Measurements from ENCODE around the gene GALNT14.

GALNT14 gene

DNA sequence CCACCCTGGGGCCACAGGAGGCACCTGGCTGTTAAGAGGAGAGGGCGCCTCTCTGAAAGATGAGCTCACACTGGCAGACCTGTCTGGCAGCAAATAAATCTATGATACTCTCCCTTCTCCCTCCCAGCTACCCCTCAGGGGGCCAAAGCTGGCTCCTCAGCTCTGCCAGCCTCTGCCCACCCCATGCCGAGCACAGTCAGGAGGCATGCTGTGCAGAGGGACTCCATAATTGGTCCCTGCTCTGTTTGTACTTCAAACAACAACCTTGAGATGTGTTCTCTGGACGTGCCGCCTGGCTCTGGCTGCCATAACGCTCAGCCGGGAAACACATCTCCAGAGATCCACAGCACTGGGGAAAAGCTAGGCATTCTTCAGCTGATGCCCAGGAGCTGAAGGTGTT is 126.7 kb downstream of the GALNT14 start:
- DNase-seq (ENCODE audit: low read depth): no peak

DNA sequence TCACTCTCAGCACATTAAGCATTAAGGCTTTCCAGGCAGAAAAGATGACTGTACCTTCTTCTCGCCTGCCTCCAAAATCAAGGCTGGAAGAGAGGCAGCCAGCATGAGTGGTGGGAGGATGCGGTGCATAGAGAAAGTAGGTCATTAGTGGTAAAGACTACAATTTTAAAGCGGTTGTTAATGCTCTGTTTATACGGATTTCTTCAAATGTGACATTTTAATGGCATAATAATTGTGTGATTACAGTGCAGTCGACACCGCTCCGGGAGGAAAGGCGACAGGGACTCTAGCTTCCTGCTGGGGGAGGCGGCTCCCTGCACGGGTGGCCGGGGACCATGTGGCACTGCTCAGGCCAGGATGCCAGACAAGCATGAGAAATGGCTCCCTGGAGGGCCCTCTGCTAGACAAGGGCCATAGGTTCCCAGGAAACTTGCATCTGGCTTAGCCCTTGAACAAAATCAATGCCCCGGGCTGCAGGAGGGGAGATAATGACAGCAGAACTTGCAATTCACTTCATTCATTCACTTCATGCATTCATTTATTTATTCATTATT is 129.6 kb downstream of the GALNT14 start:
- no peak for DNase-seq (ENCODE audit: low read depth)

DNA sequence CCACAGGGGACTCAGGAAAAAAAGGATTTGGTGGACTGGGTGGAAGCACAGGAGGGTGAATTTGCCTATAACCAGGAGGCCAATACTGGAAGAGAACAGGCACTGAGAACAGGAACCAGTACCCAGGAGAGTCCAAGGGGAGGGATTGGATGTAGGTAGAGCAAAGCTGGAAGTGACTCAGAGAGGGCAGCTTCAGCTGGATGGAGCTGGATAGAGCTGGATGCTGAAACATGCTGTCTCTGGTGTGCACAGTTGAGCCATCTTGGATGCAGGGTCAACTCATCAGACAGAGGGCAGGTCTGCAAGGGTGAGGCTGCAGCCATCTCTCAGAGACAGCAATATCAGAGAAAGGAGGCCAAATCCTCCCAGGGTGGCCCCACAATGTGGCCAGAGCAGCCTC is 134.0 kb downstream of the GALNT14 start:
- DNase-seq (ENCODE audit: low read depth): no peak

DNA sequence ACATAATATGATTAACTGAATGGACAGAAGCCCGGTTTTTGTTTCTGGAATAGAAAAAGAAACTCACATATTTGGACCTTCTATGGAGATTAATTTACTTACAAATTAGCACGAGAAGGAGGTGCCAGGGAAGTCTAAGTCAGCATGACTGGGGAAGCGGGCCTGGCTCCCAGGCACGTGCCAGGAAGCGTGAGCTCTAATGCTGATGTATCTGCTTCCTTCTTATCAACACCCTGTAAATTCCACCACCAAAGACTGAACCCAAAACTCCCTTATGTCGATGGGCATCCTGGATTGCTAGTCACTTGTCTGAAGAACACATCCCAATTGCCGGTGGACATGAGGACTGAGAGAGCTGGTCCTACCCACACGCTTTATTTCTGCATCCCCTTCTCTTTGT is 134.5 kb downstream of the GALNT14 start:
- no peak for DNase-seq (ENCODE audit: low read depth)

DNA sequence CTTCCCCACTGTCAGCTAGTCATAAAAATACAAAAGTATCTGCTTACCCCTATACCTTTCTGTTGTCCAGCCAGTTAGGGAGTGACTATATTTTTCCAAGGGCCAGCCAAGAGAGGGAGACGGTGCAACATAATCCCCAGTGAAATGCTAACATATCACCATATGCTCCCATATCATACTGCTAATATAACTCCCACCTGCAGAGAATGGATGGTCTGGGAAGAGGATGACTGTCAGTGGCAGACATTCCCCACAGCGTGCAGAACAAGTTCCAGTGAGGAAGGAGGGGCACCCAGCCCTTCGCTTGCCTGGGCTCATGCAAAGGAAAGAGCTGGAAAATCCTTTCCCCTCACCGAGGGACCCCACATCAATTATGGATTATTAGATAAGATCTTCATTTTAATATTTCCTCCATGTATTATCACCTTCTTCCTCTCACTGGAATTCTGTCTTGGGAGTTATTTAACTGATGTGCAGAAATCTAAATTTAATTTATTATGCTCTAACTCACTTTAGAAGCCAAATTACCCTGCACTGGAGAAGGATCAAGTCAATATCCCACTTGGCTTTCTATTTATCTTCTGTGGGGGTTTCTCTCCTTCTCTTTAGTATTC is 135.6 kb downstream of the GALNT14 start:
- DNase-seq (ENCODE audit: low read depth): no peak

DNA sequence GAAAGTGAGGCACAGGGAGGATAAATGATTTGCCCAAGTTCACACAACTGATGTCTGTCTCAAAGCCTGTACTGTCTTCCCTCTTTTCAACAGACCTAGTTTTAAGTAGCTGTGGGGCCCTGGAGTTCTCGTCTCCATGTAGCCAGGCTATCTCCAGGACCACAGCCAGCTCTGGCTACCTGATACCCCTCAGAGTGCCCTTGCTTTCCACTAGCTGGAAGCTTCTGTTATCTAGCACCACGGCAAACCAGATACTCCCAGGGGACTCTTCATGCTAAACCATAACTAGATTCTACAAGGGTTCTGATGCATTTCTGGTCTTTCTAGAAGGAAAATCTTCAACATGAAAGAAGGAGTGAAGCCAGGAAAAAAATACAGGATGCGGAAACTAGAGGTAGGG is 137.3 kb downstream of the GALNT14 start:
- DNase-seq (ENCODE audit: low read depth): no peak

DNA sequence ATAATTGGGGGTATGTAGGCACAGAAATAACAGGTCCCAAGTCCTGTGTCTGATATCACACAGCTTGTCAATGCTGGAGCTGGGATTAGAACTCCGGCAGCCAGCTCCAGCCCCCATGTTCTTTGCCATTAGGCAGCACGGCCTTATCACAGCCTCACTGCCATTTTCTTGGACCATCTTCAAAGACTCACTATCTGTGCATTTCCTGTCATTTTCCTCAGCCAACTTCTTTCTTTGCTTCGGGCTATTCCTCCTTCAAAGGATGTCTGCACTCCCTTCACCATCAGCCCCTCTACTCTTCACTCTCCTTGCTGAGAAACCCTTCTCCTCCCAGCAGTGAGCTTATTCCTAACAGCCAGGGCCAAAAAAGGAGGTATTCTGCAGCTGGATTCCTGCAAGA is 139.6 kb downstream of the GALNT14 start:
- no peak for DNase-seq (ENCODE audit: low read depth)

DNA sequence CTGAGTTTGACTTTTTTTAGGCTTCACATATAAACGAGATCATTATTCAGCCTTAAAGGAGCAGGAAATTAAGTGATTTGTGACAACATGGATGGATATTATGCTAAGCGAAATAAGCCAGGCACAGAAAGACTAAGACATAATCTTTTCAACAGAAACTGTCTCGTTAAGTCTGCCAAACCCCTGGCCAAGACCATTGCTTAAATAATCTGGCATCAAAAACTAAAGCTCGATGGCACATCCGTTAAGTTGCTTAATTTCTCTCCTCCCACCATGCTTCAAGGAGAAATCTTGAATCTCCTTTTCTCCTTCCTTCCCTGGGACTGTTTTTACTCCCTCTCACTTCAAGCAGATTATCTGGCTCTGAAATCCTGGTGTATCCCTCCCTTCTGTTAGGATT is 140.3 kb downstream of the GALNT14 start:
- DNase-seq (ENCODE audit: low read depth): no peak

DNA sequence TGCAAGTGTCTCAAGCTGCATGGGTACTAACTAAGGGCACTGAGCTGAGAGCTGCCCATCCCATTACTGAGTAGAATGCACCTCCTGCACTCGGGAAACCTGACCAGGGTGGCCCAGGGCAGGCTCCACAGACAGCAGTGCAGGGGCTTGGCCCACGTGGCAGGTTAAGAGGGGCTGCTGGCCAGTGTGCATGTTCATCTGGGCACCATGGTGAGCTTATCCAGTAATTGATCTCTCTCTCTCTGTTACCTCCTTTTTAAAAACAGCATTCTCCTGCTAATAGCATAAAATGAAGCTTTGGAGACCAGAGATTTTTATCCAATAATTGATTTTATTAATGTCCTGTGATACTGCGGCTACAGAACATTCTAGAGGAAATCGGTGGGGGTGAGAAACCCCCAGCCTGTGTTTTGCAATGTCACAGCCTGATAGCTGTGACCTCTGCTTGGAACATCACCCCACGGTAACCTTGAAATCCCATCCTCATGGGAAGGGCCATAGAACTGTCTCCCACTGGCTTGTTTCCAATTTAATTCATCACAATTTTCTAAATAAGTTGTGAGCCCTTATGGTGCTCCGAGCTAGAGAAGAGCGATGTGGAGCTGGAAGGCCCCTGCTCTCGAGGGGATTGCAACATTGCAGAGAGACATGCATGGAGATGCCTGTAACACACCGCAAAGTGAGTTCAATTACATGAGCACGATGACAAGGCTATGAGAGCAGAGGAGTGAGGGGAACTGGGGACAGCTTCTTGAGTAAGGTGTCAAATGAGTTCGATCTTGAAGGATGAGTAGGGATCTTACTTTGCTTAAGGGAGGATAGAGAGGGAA is 143.8 kb downstream of the GALNT14 start:
- no peak for DNase-seq (ENCODE audit: low read depth)

DNA sequence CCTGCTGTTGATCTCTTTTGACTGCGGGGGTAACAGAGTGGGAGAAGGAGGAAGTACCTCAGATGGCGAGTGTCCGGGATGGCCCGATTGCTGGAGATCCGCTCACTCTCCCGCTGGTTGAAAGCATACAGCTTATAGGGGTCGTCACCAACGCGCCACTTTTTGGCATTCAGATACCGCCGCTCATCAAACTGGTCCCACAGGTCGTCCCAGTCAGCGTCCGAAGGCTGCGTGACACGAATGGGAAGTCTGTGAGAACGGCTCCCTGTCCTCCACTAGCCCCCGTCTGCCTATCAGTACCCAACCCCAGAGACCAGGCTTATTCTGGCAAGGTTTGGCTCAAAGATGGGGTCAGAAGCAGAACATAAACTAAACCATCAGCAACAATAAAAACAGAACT is 145.5 kb downstream of the GALNT14 start:
- no peak for DNase-seq (ENCODE audit: low read depth)

DNA sequence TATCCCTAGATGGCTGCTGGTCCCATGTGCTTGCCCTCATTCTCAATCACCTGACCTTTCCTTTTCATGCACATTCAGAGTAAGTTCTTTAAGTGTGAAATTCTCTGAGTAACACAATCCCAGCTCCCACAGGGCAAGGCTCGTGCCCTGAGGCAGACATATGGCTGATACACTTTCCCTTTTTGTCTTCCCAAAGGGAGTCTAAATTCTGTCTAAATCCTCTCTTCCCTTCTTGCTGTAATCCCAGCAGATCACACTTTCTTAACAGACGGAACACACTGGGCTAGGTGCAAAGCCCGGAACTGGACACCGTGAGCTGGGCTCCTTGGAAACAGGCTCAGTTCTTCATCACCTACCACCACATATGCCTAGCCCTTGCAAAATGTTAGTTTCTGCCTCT is 147.6 kb downstream of the GALNT14 start:
- no peak for DNase-seq (ENCODE audit: low read depth)

DNA sequence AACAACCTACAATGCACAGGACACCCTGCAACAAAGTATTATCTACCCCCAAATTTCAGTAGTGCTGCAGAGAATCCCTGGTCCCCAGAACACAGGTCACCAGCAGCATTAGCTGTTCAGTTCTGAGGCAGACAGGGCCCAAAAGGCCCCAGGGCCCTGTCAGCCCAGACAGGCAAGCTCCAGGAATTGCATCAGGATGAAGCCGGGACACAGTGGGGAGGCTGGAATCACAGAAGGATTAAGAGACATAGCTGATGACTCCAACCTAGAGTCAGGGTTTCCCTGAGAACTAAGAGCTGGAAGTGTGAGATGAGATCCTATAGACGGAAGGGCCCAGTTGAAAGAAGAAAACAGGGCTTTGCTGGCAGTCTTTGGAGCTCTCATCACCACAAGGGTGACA is 148.1 kb downstream of the GALNT14 start:
- no peak for DNase-seq (ENCODE audit: low read depth)

DNA sequence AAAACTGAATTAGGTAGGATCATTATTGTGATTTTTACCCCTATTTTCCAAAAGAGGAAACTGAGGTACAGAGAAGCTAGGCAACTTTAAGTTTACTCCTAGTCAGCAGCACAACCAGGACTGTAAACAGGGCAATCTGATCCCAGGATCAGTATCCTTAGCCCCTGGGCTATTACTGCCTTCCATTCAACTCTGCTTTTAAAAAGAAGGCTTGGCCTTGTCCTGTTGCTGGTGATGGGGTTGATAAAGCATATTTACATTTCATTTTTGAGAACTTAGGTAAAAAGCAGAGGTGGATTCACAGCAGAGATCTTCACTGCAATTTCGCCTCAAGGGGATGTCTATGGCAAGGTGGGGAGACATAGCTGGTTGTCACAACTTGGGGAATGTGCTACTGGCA is 148.5 kb downstream of the GALNT14 start:
- DNase-seq (ENCODE audit: low read depth): no peak

DNA sequence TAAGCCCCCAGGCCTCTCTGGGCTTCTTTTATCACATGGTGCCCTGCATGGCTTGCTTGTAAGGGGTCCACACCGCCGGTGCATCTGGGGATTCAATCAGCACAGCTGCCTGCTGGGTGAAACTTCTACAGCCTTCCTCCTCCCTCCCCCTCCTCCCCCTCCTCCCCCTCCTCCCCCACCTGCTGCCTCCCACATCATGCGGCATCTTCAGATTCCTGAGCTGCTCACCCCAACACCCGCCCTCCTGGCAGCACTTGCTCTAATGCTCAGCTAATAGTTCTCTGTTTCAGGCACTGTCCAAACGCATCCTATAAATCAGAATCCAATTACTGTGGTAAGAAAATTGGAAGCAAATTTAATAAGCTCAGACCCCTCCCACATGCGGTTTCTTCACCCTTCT is 150.7 kb downstream of the GALNT14 start:
- no peak for DNase-seq (ENCODE audit: low read depth)

DNA sequence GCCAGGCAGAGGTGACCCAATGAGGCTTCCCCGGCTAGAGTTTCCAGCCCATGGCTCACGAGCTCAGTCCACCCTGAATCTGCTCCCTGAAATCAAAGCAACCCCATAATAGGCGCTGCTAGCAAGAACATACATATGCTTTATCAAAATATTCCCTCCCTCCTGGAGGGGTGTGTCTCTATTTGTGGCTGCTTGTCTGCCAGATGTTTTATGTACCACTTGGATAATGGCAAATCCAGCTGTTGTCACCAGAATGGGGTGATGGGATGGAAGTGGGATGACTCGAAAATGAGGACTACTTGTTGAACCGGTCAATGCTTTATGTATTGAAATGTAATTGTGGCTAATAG is 152.0 kb downstream of the GALNT14 start:
- no peak for DNase-seq (ENCODE audit: low read depth)

DNA sequence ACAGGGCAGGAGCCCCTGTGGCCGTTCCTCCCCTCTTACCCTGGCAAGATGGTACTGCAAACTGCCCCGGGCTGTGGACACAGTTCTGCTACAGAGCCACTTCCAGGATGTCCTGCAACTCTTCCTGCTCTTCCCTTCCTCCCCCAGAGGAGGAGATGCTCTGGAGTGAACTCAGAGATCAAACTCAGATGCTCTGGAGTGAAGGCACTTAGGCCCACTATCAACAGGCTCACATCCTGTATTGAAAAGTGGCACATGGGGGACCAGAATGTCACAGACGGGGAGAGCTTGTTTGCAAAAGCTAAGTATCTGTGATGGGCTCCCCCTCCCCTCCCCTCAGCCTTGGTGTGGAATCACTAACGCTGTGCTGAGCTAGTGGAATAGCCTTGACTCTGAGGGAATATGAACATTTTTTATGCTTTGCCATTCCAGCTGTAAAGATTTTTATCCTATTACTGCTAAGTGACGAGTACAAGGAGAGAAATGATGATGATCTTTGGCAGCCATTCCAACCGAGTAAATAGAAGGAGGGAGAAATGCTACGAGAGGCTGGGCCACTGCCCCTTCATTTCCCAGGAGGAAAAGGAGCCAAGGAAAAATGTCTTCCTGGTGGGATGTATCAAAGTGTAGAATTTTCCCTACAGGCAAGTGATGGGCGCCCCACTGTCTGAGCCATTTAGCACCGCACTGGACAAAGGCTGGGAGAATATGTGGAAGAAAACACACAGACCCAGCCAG is 152.6 kb downstream of the GALNT14 start:
- DNase-seq (ENCODE audit: low read depth): no peak

DNA sequence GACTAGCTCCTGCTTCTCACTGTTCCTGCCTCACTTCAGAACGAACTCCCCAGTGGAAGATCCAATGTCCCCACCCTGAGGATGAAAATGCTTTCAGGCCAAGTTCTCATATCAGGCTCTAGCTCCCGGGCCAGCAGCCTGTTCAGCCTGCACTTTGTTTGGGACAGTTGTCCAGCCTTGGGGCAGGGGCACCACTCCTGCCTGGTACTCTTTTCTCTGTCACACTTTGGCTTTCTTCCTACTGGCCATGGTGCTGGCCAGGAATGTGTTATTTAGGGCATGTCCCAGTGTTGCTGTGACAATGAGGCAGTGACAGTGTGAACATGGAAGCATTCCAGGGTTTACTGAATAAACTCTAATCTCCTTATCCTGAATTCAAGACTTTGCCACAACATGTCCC is 154.1 kb downstream of the GALNT14 start:
- DNase-seq (ENCODE audit: low read depth): no peak

DNA sequence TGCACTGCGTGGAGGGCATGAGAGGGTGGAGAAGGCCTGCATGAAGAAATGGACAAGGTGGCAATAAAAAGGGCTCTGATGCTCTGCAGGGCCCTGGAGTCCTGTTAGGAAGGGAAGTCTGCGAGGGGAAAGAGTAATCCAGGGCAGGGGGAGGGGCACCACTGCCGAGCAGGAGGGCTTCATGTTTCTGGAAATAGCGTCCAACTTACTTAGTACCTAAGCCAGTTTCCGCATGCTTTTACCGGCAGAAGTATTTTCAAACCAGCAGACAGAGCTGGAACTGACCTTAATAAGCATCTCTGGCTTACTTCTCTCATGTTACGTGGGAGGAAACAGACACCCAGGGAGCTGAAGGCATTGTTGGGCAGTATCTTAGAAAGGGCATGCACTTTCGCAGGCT is 156.7 kb downstream of the GALNT14 start:
- no peak for DNase-seq (ENCODE audit: low read depth)

DNA sequence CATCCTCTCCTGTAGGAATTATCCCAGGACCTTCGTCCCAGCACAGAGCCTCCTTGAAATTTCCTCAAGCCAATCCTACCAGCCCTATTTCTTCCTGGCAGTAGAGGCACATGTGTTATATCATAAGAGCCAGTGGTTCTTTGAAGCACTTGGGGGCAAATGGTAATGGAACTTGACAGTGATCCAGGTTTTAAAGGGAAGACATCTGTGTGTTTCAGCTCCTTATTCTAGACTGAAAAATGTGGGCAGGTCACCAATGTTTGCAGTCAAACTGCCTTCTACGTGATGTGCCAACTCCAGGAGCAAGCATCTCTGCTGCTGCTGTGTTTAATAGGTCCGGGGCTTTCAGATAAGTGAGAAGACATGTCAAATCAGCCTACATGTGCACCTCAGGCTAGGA is 157.1 kb downstream of the GALNT14 start:
- DNase-seq (ENCODE audit: low read depth): no peak

DNA sequence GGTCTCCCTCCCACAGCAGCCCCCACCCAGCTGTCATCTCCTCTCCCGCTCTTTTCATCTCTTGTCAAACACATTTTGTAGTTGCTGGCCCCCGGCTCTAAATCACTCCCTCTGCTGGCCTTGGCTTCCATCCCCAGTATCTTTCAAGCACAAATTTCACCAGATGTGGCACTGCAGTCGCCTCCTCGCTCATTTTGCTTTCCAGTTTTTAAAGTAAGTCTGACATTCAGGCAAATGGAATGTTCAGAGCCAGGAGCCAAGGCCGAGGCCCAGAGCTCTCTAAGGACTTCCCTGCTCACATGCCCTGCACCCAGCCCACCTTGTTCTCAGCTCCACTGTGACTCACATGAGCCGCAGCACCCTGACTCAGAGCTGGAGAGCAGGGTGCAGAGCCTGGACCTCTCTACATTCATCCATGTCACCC is 158.4 kb downstream of the GALNT14 start:
- DNase-seq (ENCODE audit: low read depth): no peak

DNA sequence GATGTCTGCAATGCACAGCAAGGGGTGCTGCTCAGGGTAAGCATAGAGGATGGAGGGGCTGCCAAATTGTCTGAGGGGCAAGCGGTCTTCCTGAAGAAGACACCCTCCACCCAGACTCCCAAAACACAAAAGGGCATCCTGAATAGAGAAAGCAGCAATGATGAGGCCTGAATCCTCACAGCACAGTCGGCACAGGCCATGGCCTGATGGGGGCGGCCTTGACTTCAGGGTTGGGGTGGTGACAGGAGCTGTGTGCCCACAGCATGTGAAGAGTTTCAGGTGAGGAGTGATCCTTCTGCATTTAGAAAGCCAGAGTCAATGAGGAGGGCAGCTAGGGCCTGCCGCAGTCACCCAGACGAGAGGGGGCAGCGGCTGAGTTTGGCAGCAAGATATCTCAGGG is 159.4 kb downstream of the GALNT14 start:
- DNase-seq (ENCODE audit: low read depth): no peak

DNA sequence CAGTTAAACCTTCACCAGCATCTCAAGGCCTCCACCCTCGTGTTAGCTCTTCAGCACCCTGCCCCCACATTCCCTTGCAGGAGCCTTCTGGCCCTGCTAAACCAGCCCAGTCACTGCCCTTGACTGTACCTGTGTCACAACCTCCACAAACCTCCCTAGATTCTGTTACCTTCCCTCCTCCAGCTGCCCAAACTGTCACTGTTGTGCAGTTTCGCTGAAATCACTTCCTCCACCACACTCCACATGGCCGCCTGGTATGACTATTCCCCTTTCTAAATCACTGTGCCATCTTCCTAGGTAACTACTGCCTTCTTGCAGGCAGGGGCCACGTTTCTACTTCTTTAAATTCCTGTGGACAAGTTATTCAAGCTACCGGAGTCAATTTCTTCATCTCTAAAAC is 160.2 kb downstream of the GALNT14 start:
- no peak for DNase-seq (ENCODE audit: low read depth)

DNA sequence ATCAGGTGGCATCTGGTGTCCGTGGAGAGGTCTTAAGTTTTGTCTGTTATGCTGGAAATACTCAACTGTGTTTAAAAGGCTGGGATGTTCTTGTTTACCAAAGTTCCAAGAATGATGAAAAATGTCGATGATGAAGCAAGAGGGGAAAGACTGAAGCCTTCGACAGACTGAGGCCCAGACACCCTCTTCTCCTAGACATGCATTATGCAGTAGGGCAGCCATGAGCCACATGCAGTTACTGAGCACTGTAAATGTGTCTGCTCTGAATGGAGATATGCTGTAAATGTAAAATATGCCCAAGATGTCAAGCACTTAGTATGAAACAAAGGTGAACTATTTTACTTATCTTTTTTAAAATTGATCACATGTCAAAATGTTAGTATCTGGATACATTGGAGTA is 163.1 kb downstream of the GALNT14 start:
- no peak for DNase-seq (ENCODE audit: low read depth)

Data from stimulated activated CD8-positive, alpha-beta memory T cell treated with anti-CD3 and anti-CD28 coated beads, Interleukin-4, amount 100 ng/mL, for 24 hours (primary cell).